Endothelial cell (in vitro differentiated cells): ENCODE data around the gene UBA52. TPM values are rescaled to one million over a fixed set of nuclear protein-coding genes. Genes with fewer than 3 reads are reported as not detected.

Experiments
- DNase-seq: peaks from one replicate; pipeline ENCODE4 v3.0.0; 2021; ENCODE audit warnings: low spot score
- H3K27ac Mint-ChIP-seq: one replicate; pipeline ENCODE4 v1.8.0; 2021; ENCODE audit warnings: mixed read lengths, inconsistent platforms; ENCODE audit not compliant: unreplicated experiment
- H3K27me3 Mint-ChIP-seq: one replicate; pipeline ENCODE4 v1.8.0; 2021; ENCODE audit warnings: mild to moderate bottlenecking, moderate library complexity, mixed read lengths, inconsistent platforms; ENCODE audit not compliant: unreplicated experiment
- H3K36me3 Mint-ChIP-seq: one replicate; pipeline ENCODE4 v1.8.0; 2021; ENCODE audit warnings: mild to moderate bottlenecking, low read depth, mixed read lengths, inconsistent platforms; ENCODE audit not compliant: unreplicated experiment
- H3K4me1 Mint-ChIP-seq: one replicate; pipeline ENCODE4 v1.8.0; 2021; ENCODE audit warnings: mild to moderate bottlenecking, mixed read lengths, inconsistent platforms; ENCODE audit not compliant: unreplicated experiment
- H3K4me3 Mint-ChIP-seq: one replicate; pipeline ENCODE4 v1.8.0; 2021; ENCODE audit warnings: mild to moderate bottlenecking, mixed read lengths, inconsistent platforms; ENCODE audit not compliant: unreplicated experiment
- H3K9me3 Mint-ChIP-seq: one replicate; pipeline ENCODE4 v1.8.0; 2021; ENCODE audit warnings: mixed read lengths, inconsistent platforms; ENCODE audit not compliant: unreplicated experiment
- total RNA-seq: library from RNA; stranded (reverse); fragmentation: NEBNext Ultra II Directional; extraction: Animal tissue kit (Norgen Biotek cat#: 25700); gene quantifications from one replicate; pipeline ENCODE4 v1.2.1, GENCODE V29; 2021; ENCODE audit not compliant: unreplicated experiment
- TF ChIP-seq, protein P1 (sequence below): fragments of 200-600 bp; sonication (generic); IDR thresholded peaks from one replicate; pipeline ENCODE4 v1.5.0; 2021; ENCODE audit warnings: antibody characterized with exemption; ENCODE audit not compliant: unreplicated experiment

UBA52 gene
- total RNA-seq, 1 donor from 2014 or later: 1,465 TPM

DNA sequence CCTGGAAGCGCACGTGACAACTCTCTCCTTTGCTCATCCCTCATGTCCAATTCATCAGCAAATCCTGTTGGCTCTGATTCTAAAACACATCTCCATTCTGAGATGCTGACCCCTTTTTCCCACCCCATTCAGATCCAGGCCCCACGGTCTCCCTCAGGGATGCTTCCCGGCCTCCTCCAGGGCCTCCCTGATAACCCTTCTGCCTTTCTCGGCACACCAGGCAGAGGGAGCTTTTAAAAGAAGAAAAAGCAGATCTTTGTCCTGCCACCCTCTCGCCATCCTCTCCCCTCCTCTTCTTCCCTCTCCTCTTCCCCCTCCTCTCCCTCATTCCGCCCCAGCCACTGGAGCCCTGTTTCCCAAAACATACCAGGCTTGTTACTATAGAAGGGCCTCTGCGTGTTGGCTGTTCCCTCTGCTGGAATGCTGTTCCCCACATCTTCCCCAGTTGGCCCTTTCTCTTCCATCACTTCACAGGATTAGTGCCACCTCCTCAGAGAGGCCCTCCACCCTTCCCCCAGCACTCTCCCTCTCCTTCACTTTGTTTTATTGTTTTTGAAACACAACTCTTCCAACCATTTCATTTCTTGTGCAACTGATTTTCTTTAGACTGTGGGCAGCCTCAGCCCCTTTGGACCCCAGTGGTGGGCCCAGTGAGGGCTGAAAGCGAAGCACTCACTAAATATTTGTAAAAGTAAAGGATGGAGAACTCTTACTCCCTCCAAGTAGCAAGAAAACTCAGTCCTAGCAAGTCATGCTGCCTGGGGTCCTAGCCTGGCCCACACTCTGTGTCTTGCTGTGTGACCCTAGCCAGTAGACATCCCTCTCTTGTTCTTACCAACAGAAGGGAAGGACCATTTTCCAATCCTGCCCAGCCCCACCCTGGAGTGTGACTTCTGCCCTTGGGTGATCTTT, 37.4 kb downstream of the UBA52 start:
- Mint-ChIP-seq H3K4me3 (peak overlapping the region; percentile 77), H3K36me3 (peaks cover 7% of the 10 kb centered on the region), H3K27ac (peak overlapping the region; percentile 42), H3K4me1 (peaks cover 10% of the 10 kb centered on the region), H3K27me3 (peaks cover 27% of the 10 kb centered on the region), H3K9me3 (no peaks in the 10 kb centered on the region)
- TF ChIP-seq, protein P1, sequence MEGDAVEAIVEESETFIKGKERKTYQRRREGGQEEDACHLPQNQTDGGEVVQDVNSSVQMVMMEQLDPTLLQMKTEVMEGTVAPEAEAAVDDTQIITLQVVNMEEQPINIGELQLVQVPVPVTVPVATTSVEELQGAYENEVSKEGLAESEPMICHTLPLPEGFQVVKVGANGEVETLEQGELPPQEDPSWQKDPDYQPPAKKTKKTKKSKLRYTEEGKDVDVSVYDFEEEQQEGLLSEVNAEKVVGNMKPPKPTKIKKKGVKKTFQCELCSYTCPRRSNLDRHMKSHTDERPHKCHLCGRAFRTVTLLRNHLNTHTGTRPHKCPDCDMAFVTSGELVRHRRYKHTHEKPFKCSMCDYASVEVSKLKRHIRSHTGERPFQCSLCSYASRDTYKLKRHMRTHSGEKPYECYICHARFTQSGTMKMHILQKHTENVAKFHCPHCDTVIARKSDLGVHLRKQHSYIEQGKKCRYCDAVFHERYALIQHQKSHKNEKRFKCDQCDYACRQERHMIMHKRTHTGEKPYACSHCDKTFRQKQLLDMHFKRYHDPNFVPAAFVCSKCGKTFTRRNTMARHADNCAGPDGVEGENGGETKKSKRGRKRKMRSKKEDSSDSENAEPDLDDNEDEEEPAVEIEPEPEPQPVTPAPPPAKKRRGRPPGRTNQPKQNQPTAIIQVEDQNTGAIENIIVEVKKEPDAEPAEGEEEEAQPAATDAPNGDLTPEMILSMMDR: no peak
- no peak for DNase-seq

GRCh38 chr19:18609717-18610051, 38.0 kb downstream of the UBA52 start:
- Mint-ChIP-seq H3K9me3 (no peaks in the 10 kb centered on the region), H3K36me3 (peaks cover 7% of the 10 kb centered on the region), H3K4me1 (peaks cover 12% of the 10 kb centered on the region), H3K27ac (peak overlapping the region; percentile 42), H3K4me3 (no peak overlapping the region), H3K27me3 (peaks cover 30% of the 10 kb centered on the region)
- DNase-seq: no peak
- TF ChIP-seq, protein P1: no peak

DNA sequence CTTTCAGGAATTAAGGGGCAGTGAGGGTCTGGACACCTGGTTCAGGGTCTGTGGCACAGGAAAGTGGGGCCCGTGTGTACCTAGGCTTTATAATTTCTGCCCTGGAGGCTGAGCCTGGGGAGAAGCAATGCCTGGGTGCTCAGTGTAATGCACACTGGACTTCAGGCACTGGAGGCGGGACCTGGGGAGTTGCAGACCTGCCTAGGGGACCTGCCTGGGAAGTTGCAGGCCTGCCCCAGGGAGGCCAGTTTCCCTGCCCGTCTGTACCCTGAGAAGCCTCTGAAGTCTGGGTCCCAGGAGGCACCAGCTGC, 38.5 kb downstream of the UBA52 start:
- Mint-ChIP-seq H3K36me3 (peaks cover 7% of the 10 kb centered on the region), H3K4me3 (no peak overlapping the region)

GRCh38 chr19:18610556-18611326, 39.1 kb downstream of the UBA52 start:
- Mint-ChIP-seq H3K27me3 (peaks cover 31% of the 10 kb centered on the region), H3K9me3 (no peaks in the 10 kb centered on the region), H3K36me3 (peaks cover 4% of the 10 kb centered on the region), H3K4me1 (peaks cover 10% of the 10 kb centered on the region), H3K27ac (no peak overlapping the region), H3K4me3 (peak overlapping the region; percentile 73)
- TF ChIP-seq, protein P1: no peak
- DNase-seq: no peak

More for the DNA sequence above, 38.5 kb downstream of the UBA52 start:
- TF ChIP-seq, protein P1: no peak
- peaks cover 29% of the 10 kb centered on the region for H3K27me3 Mint-ChIP-seq
- peaks cover 12% of the 10 kb centered on the region for H3K4me1 Mint-ChIP-seq
- no peak for DNase-seq
- no peak overlapping the region for H3K27ac Mint-ChIP-seq
- H3K9me3 Mint-ChIP-seq: no peaks in the 10 kb centered on the region
